Activated T-helper 1 cell treated with Interleukin-2 at 50 U/mL for 16 hours (primary cell): ENCODE results near the gene FAM222B.
A peak's percentile ranks its signal among the peaks of the same experiment; 100 is the strongest.

ENCODE experiments used
- DNase-seq: peaks from one replicate; pipeline ENCODE4 v3.0.0-alpha.2; 2020; ENCODE audit warnings: low read depth

The FAM222B gene

GRCh38 chr17:28773736-28774135 lies 68.9 kb downstream of the FAM222B start:
- DNase-seq, result no peak

GRCh38 chr17:28765038-28765437 lies 77.6 kb downstream of the FAM222B start:
- DNase-seq, result no peak

GRCh38 chr17:28763804-28764266 lies 78.8 kb downstream of the FAM222B start:
- peak; percentile 51 for DNase-seq

- DNase-seq, result no peak
Observed at GRCh38 chr17:28763137-28763799, 79.3 kb downstream of the FAM222B start.

- DNase-seq, result no peak
Observed at GRCh38 chr17:28760601-28761562, 81.7 kb downstream of the FAM222B start.

GRCh38 chr17:28759256-28759865 lies 83.2 kb downstream of the FAM222B start:
- DNase-seq, result no peak

GRCh38 chr17:28758411-28759121 lies 84.0 kb downstream of the FAM222B start:
- no peak for DNase-seq

- no peak for DNase-seq
Observed at GRCh38 chr17:28756049-28756804, 86.4 kb downstream of the FAM222B start.

GRCh38 chr17:28755486-28755885 lies 87.1 kb downstream of the FAM222B start:
- DNase-seq, result no peak

- DNase-seq, result no peak
Observed at GRCh38 chr17:28751600-28752366, 90.8 kb downstream of the FAM222B start.

GRCh38 chr17:28750178-28751047 lies 92.2 kb downstream of the FAM222B start:
- DNase-seq, result peak; percentile 73

GRCh38 chr17:28749516-28750177 lies 92.9 kb downstream of the FAM222B start:
- no peak for DNase-seq

- DNase-seq, result no peak
Observed at GRCh38 chr17:28748852-28749515, 93.6 kb downstream of the FAM222B start.

GRCh38 chr17:28747801-28748750 lies 94.5 kb downstream of the FAM222B start:
- no peak for DNase-seq

- no peak for DNase-seq
Observed at GRCh38 chr17:28747051-28747691, 95.4 kb downstream of the FAM222B start.

- no peak for DNase-seq
Observed at GRCh38 chr17:28746611-28747050, 96.0 kb downstream of the FAM222B start.
